Esophagus muscularis mucosa (tissue), 4 donors: Measurements from ENCODE around the gene MBOAT2. TPM values are rescaled to one million over a fixed set of nuclear protein-coding genes. Genes with fewer than 3 reads are reported as not detected.
A peak's percentile ranks its signal among the peaks of the same experiment; 100 is the strongest.

Experiments used
- DNase-seq: peaks from one replicate; pipeline ENCODE4 v3.0.0-alpha.2; 2017; ENCODE audit errors: extremely low spot score
- H3K27ac ChIP-seq, 4 donors: fragments of 200-600 bp; sonication (generic); replicated peaks in 1 of 4; 1 replicate in 3 of 4; 2 replicates in 1 of 4; pipeline ENCODE4 v1.5.1; 2016 to 2019; ENCODE audit warnings: mild to moderate bottlenecking in 1 of 4
- H3K27me3 ChIP-seq, 4 donors: fragments of 200-600 bp; sonication (generic); one replicate each; pipeline versions ENCODE4 v1.5.1 to v1.6.0; 2016 to 2019
- H3K36me3 ChIP-seq, 4 donors: fragments of 200-600 bp; sonication (generic); one replicate each; pipeline ENCODE4 v1.5.1; 2016 to 2019
- H3K4me1 ChIP-seq, 4 donors: fragments of 200-600 bp; sonication (generic); one replicate each; pipeline ENCODE4 v1.5.1; 2016 to 2019
- H3K4me3 ChIP-seq, 4 donors: fragments of 200-600 bp; sonication (generic); 1 replicate in 2 of 4; 2 replicates in 2 of 4; pipeline ENCODE4 v1.5.1; 2016 to 2019; ENCODE audit warnings: mild to moderate bottlenecking in 4 of 4, moderate library complexity in 1 of 4
- H3K9me3 ChIP-seq, 4 donors: fragments of 200-600 bp; sonication (generic); 1 replicate in 3 of 4; 2 replicates in 1 of 4; pipeline ENCODE4 v1.5.1; 2016 to 2019
- CTCF ChIP-seq, 3 experiments: fragments of 200-600 bp in 2 of 3; fragments of 450-650 bp in 1 of 3; sonication (generic) in 2 of 3; IDR thresholded peaks; one replicate each; pipeline ENCODE4 v1.5.1; 2017 to 2019; ENCODE audit warnings: antibody characterized with exemption in 3 of 3, mild to moderate bottlenecking in 2 of 3, moderate library complexity in 1 of 3
- EP300 ChIP-seq: sonication (generic); formaldehyde crosslinking; IDR thresholded peaks from one replicate; pipeline ENCODE4 v1.6.1; 2017; ENCODE audit warnings: antibody characterized with exemption
- POLR2A ChIP-seq: fragments of 450-650 bp; IDR thresholded peaks from one replicate; pipeline ENCODE4 v1.6.1; 2017; ENCODE audit warnings: antibody characterized with exemption, moderate library complexity, mild to moderate bottlenecking, low read depth
- POLR2AphosphoS5 ChIP-seq, 2 donors: sonication (generic); formaldehyde crosslinking; IDR thresholded peaks; one replicate each; pipeline ENCODE4 v1.6.1; 2017; ENCODE audit warnings: antibody characterized with exemption in 2 of 2
- WGBS: methylation state at CpG from one replicate; pipeline ENCODE4 v1.1.5; 2018; 5-methylcytosine and 5-hydroxymethylcytosine counted together
- intact Hi-C: fragments of 100-400 bp; cut with DNase I; formaldehyde crosslinking; loops from one replicate; pipeline ENCODE4 v1.15.1; 2023
- total RNA-seq, 4 donors: library from RNA; depleted of rRNA; stranded (reverse); fragments of >200 nt; gene quantifications; one replicate each; pipeline versions ENCODE4 v1.1.0 to v1.2.1, GENCODE V29; 2016

Gene MBOAT2
- total RNA-seq, 4 donors from 2014 or later, result 14.1 to 19.9 (median 17.0) TPM

- DNase-seq, result no peak
- Histone ChIP-seq H3K27ac (peak overlapping the region in 1 of 4 donors; percentile 24), H3K4me3 (no peak overlapping the region), H3K9me3 (no peaks in the 10 kb centered on the region), H3K27me3 (no peaks in the 10 kb centered on the region), H3K4me1 (no peaks in the 10 kb centered on the region), H3K36me3 (no peaks in the 10 kb centered on the region)
- intact Hi-C loops, result no loop called here
- 85% methylated on average over 17 of the region's 17 CpGs for WGBS
- no peak for TF ChIP-seq POLR2AphosphoS5 (IDR thresholded peaks at IDR 0.05)
- TF ChIP-seq CTCF (IDR thresholded peaks at IDR 0.05), result no peak
- TF ChIP-seq EP300, result no peak
- no peak for TF ChIP-seq POLR2A
These were observed 75.7 kb downstream of the MBOAT2 start for GRCh38 chr2:8927510-8928455.

- 89% methylated on average over 8 of the region's 8 CpGs for WGBS
- Histone ChIP-seq H3K27ac (no peak overlapping the region), H3K4me3 (no peak overlapping the region), H3K27me3 (no peaks in the 10 kb centered on the region), H3K9me3 (no peaks in the 10 kb centered on the region), H3K4me1 (no peaks in the 10 kb centered on the region), H3K36me3 (no peaks in the 10 kb centered on the region)
- no peak for TF ChIP-seq POLR2AphosphoS5 (IDR thresholded peaks at IDR 0.05)
- TF ChIP-seq EP300, result no peak
- TF ChIP-seq POLR2A, result no peak
- no peak for TF ChIP-seq CTCF (IDR thresholded peaks at IDR 0.05)
- intact Hi-C loops, result no loop called here
- DNase-seq, result no peak
These were observed 77.1 kb downstream of the MBOAT2 start for GRCh38 chr2:8926356-8926755.

- no peak overlapping the region for H3K27ac ChIP-seq
- 95% methylated on average over 2 of the region's 2 CpGs for WGBS
These were observed 78.1 kb downstream of the MBOAT2 start for GRCh38 chr2:8925411-8925810.

GRCh38 chr2:8923183-8923582 is 80.3 kb downstream of the MBOAT2 start:
- H3K27me3 ChIP-seq, result no peaks in the 10 kb centered on the region
- no peaks in the 10 kb centered on the region for H3K9me3 ChIP-seq
- intact Hi-C loops, result no loop called here
- H3K36me3 ChIP-seq, result no peaks in the 10 kb centered on the region
- H3K27ac ChIP-seq, result no peak overlapping the region
- 81% methylated on average over 1 of the region's 1 CpG for WGBS
- no peak for DNase-seq
- H3K4me3 ChIP-seq, result no peak overlapping the region
- no peak for TF ChIP-seq POLR2A
- no peak for TF ChIP-seq EP300
- TF ChIP-seq POLR2AphosphoS5 (IDR thresholded peaks at IDR 0.05), result no peak
- TF ChIP-seq CTCF (IDR thresholded peaks at IDR 0.05), result no peak
- H3K4me1 ChIP-seq, result no peaks in the 10 kb centered on the region

More at GRCh38 chr2:8925411-8925810, 78.1 kb downstream of the MBOAT2 start:
- no peaks in the 10 kb centered on the region for H3K27me3 ChIP-seq
- no peak overlapping the region for H3K4me3 ChIP-seq
- intact Hi-C loops, result no loop called here
- TF ChIP-seq EP300, result no peak
- no peak for TF ChIP-seq POLR2A
- TF ChIP-seq POLR2AphosphoS5 (IDR thresholded peaks at IDR 0.05), result no peak
- no peak for TF ChIP-seq CTCF (IDR thresholded peaks at IDR 0.05)
- no peaks in the 10 kb centered on the region for H3K9me3 ChIP-seq
- H3K36me3 ChIP-seq, result no peaks in the 10 kb centered on the region
- H3K4me1 ChIP-seq, result no peaks in the 10 kb centered on the region
- DNase-seq, result no peak

GRCh38 chr2:8922431-8922830 is 81.1 kb downstream of the MBOAT2 start:
- H3K4me3 ChIP-seq, result no peak overlapping the region
- H3K9me3 ChIP-seq, result no peaks in the 10 kb centered on the region
- TF ChIP-seq EP300, result no peak
- TF ChIP-seq POLR2AphosphoS5 (IDR thresholded peaks at IDR 0.05), result no peak
- no peak for TF ChIP-seq CTCF (IDR thresholded peaks at IDR 0.05)
- no peak for TF ChIP-seq POLR2A
- H3K27me3 ChIP-seq, result no peaks in the 10 kb centered on the region
- 98% methylated on average over 3 of the region's 3 CpGs for WGBS
- no peaks in the 10 kb centered on the region for H3K36me3 ChIP-seq
- intact Hi-C loops, result no loop called here
- no peak for DNase-seq
- no peak overlapping the region for H3K27ac ChIP-seq
- H3K4me1 ChIP-seq, result no peaks in the 10 kb centered on the region
